Measurements from ENCODE around the gene POLR2H.
A peak's percentile ranks its signal among the peaks of the same experiment; 100 is the strongest.

Gene POLR2H

DNA sequence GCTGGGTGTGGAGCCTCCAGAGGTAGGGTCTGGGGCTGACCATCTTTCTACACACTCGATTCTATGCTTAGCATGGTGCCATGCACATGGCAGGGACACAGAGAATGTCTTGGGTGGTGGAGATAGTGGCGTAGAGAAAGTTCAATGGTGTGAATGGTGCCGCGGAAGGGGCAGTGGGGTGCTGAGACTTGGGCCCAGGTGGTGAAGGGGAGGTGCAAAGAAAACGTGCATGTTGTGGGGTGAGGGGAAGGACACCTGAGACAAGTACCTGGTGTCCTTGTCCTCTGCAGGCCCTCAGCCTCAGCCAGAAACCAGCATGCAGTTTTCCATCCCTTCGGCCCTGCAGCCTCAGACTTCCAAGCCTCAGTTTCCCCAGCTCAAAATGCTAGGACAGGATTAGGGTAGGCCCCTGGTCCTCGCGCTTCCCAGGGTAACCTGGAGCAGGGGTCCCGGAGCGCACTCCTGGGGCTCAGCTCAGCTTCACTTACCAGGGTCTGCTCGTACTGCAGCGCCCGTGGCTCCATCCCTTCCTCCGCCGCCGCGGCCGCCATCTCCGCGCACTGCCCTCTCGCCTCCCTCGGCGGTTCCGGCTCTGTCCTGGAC is 480 bp upstream of the POLR2H start:
- DNase-seq (ENCODE audit: low read depth, low spot score) = no peak
- TF ChIP-seq, protein P1, sequence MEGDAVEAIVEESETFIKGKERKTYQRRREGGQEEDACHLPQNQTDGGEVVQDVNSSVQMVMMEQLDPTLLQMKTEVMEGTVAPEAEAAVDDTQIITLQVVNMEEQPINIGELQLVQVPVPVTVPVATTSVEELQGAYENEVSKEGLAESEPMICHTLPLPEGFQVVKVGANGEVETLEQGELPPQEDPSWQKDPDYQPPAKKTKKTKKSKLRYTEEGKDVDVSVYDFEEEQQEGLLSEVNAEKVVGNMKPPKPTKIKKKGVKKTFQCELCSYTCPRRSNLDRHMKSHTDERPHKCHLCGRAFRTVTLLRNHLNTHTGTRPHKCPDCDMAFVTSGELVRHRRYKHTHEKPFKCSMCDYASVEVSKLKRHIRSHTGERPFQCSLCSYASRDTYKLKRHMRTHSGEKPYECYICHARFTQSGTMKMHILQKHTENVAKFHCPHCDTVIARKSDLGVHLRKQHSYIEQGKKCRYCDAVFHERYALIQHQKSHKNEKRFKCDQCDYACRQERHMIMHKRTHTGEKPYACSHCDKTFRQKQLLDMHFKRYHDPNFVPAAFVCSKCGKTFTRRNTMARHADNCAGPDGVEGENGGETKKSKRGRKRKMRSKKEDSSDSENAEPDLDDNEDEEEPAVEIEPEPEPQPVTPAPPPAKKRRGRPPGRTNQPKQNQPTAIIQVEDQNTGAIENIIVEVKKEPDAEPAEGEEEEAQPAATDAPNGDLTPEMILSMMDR (IDR thresholded peaks at IDR 0.05; ENCODE audit: insufficient read depth, low read length, missing control alignments) = no peak
- CTCF ChIA-PET = interaction anchor here (2.3 to 4.1 kb wide), 6 partner anchors 9 to 153 kb away, joined by 6 to 22 read pairs (median 18); partner anchors contain the start of gene FAM131A
- H3K4me3 ChIP-seq (ENCODE audit: low read depth, low read length) = peak overlapping the region; percentile 80
- POLR2A ChIA-PET = no interaction called here

DNA sequence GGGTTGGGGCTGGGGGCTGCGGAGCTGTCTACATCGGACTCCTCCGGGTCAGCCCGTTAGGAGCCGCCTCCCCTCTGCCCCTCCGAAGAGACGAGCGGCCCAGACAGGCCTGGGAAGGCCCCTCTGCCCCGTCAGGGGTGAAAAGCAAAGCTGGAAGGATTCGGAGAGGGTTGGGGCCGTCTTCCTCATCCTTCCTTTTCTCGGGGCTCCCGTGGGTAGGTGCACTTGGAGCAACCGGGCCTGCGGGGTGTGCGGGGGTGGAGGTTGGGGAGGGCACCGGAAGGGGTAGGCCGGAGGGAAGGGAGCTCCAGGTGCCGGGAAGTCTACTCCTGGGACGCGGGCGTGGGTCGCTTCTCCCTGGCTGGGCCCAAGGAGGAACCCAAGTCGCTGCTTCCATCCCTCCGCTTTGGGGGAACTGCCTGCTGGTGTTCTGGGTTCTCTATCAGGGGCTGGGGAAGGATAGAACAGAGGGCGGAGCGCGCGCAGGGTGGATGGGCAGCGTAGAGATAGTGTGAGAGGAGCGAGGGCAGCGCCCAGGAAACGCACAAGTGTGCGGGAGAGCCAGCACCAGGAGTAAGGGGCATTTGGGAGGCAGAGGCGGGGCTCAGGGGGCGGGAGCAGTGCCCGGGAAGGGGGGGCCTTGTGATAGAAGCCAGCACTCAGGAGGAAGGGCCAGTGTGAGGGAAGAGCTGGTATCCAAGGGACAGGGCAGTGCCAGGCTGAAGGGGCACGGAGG is 590 bp downstream of the POLR2H start:
- no peak for DNase-seq (ENCODE audit: low read depth, low spot score)
- ChIA-PET POLR2A (interaction anchor here (0.7 to 1.5 kb wide), 4 partner anchors 9 to 175 kb away, joined by 3 to 5 read pairs (median 4); no protein-coding TSS in a partner anchor), CTCF (interaction anchor here (0.7 to 4.1 kb wide), 6 partner anchors 8 to 177 kb away, joined by 3 to 22 read pairs (median 4); partner anchors contain the start of gene FAM131A)
- H3K4me3 ChIP-seq (ENCODE audit: low read depth, low read length) = peak overlapping the region; percentile 80
- TF ChIP-seq, protein P1 (IDR thresholded peaks at IDR 0.05; ENCODE audit: insufficient read depth, low read length, missing control alignments) = no peak

DNA sequence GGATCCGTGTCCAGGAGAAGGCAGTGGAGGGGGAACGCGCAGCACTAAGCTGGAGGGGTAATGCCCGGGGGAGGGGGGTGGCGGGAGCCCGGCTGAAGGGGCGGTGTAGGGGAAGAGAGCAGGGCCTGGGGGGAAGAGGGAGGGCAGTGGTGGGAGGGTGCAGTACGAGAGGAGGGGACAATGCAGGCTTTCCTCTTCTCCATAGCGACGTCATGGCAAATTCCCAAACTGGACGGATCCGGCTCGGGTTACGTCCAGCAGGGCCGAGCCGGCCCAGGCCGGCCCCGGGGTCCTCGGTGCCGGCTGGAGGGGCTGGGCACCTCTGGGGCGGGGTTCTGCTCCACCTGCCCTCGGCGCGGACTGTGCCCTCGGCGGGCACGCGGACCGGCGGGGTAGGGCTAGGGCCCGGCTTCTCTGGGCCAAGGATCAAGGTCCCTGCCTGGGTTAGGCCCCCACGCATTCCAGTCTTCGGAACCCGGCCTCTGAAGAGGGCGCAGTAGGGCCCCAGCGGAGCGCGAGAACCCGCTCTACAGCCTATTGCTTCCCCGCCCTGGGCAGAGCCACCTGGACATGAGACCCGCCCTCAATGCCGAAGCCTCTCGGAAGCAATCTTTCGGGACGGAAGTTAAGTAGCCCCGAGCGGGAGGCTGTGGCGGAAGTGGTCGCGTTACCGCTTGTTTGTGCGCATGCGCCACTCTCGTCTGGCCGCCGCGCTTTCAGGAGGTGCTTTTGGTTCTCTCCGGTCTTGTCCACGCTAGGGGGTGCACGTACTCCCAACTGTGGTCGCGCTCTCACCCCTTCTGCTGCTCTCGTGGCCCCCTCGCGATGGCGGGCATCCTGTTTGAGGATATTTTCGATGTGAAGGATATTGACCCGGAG is 1.4 kb downstream of the POLR2H start:
- ChIA-PET POLR2A (interaction anchor here (1.2 to 1.5 kb wide), 3 partner anchors 9 to 174 kb away, joined by 3 to 5 read pairs (median 5); no protein-coding TSS in a partner anchor), CTCF (interaction anchor here (0.6 to 4.1 kb wide), 14 partner anchors 8 to 186 kb away, joined by 3 to 22 read pairs (median 4); no protein-coding TSS in a partner anchor)

DNA sequence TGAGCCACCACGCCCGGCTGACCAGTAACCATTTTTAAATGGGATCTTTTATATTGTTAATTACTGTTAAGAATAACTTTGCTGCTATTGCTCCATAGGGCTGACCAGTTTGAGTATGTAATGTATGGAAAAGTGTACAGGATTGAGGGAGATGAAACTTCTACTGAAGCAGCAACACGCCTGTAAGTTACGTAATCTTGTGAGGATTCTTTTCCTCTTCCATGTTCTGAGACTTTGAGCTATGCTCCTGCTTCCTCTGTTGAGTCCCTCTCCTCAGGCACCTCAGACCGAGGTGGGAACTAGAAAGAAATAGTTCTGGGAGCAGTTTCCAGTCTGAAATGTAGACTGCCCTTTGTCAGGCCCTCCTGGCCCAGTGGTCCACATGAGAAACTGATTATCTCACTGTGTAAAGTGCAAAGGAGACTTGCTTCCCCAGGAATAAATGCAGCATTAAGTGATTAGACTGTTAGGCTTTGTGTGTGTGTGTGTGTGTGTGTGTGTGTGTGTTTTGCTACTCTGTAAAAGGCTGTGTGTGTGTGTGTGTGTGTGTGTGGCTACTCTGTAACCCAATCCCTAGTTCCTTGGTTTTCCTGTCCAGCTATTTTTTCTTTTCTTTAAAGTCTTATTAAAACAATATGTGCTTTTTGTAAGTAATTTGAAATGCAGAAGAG is 5.2 kb downstream of the POLR2H start:
- no peak overlapping the region for H3K4me3 ChIP-seq (ENCODE audit: low read depth, low read length)
- no peak for DNase-seq (ENCODE audit: low read depth, low spot score)
- POLR2A ChIA-PET = interaction anchor here (0.7 kb wide), 1 partner anchor 151 kb away, joined by 4 read pairs; no protein-coding TSS in a partner anchor
- CTCF ChIA-PET = interaction anchor here (0.6 to 11.5 kb wide), 7 partner anchors 8 to 175 kb away, joined by 3 to 469 read pairs (median 5); partner anchors contain the start of gene THPO
- TF ChIP-seq, protein P1 (IDR thresholded peaks at IDR 0.05; ENCODE audit: insufficient read depth, low read length, missing control alignments) = no peak

More for the DNA sequence above, 1.4 kb downstream of the POLR2H start:
- peak; percentile 83 for DNase-seq (ENCODE audit: low read depth, low spot score)
- peak overlapping the region; percentile 80 for H3K4me3 ChIP-seq (ENCODE audit: low read depth, low read length)
- TF ChIP-seq, protein P1 (IDR thresholded peaks at IDR 0.05; ENCODE audit: insufficient read depth, low read length, missing control alignments) = peak; percentile 86

DNA sequence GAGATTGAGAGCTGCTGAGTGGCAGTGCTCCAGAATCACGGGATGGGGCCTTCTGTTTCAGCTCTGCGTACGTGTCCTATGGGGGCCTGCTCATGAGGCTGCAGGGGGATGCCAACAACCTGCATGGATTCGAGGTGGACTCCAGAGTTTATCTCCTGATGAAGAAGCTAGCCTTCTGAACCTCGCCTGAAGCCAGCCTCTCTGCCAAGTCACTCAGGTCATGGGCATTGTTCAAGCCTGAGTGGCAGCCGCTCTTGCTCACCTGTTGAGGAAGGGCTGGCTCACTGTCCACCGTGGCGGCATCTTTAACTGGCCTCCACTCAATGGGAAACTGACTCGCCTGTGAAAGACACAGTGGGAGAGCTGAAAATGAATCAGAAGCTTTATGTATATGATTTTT is 6.6 kb downstream of the POLR2H start:
- ChIA-PET CTCF (interaction anchor here (1.3 to 11.5 kb wide), 8 partner anchors 11 to 435 kb away, joined by 3 to 469 read pairs (median 10); partner anchors contain the start of gene THPO), POLR2A (no interaction called here)
- TF ChIP-seq, protein P1 (IDR thresholded peaks at IDR 0.05; ENCODE audit: insufficient read depth, low read length, missing control alignments) = no peak
- no peak overlapping the region for H3K4me3 ChIP-seq (ENCODE audit: low read depth, low read length)
- no peak for DNase-seq (ENCODE audit: low read depth, low spot score)
